Neural cell (in vitro differentiated cells): Measurements from ENCODE around the gene ALDH16A1. TPM values are rescaled to one million over a fixed set of nuclear protein-coding genes. Genes with fewer than 3 reads are reported as not detected.

ENCODE experiments used
- H2AFZ ChIP-seq: fragments of 200-600, 300-800 bp; sonication (generic), shearing (Covaris generic); 2 replicates; pipeline ENCODE4 v1.6.0; 2014; ENCODE audit warnings: low read depth, mild to moderate bottlenecking, antibody characterized with exemption, low read length, moderate library complexity
- H3F3A ChIP-seq: fragments of 200-600 bp; shearing (Covaris generic); 2 replicates; pipeline ENCODE4 v1.6.1; 2016; ENCODE audit warnings: mild to moderate bottlenecking, moderate library complexity, mixed read lengths, antibody characterized with exemption, low read length; ENCODE audit not compliant: insufficient read depth, poor library complexity, severe bottlenecking
- H3K27ac ChIP-seq: fragments of 200-600, 300-800 bp; sonication (generic), shearing (Covaris generic); 2 replicates; pipeline ENCODE4 v1.5.1; 2014; ENCODE audit warnings: mild to moderate bottlenecking, low read length, moderate library complexity
- H3K27me3 ChIP-seq: fragments of 300-800, 200-600 bp; sonication (generic), shearing (Covaris generic); 2 replicates; pipeline ENCODE4 v1.6.0; 2014; ENCODE audit warnings: mild to moderate bottlenecking, low read depth, low read length, moderate library complexity; ENCODE audit not compliant: insufficient read depth
- H3K36me3 ChIP-seq: fragments of 300-800, 200-600 bp; sonication (generic), shearing (Covaris generic); 2 replicates; pipeline ENCODE4 v1.5.1; 2014; ENCODE audit warnings: mild to moderate bottlenecking, antibody characterized with exemption, low read length, moderate library complexity; ENCODE audit not compliant: insufficient read depth
- H3K4me2 ChIP-seq: fragments of 300-800, 200-600 bp; sonication (generic), shearing (Covaris generic); 2 replicates; pipeline ENCODE4 v1.6.0; 2014; ENCODE audit warnings: mild to moderate bottlenecking, low read length
- H3K4me3 ChIP-seq: fragments of 300-800, 200-600 bp; sonication (generic), shearing (Covaris generic); 2 replicates; pipeline ENCODE4 v1.5.1; 2014; ENCODE audit warnings: mild to moderate bottlenecking, low read length, moderate library complexity
- H3K79me2 ChIP-seq: fragments of 200-600 bp; shearing (Covaris generic); replicated peaks from 2 replicates; pipeline ENCODE4 v1.6.0; 2014; ENCODE audit warnings: mild to moderate bottlenecking, low read length, moderate library complexity; ENCODE audit not compliant: insufficient read depth
- H3K9ac ChIP-seq: fragments of 300-800, 200-600 bp; sonication (generic), shearing (Covaris generic); 2 replicates; pipeline ENCODE4 v1.6.1; 2016; ENCODE audit warnings: mild to moderate bottlenecking, low read length, mixed read lengths
- H3K9me2 ChIP-seq: fragments of 200-600 bp; shearing (Covaris generic); 2 replicates; pipeline ENCODE4 v1.6.1; 2016; ENCODE audit warnings: mild to moderate bottlenecking, low read length, mixed read lengths; ENCODE audit not compliant: insufficient read depth
- H3K9me3 ChIP-seq: fragments of 200-600, 300-800 bp; sonication (generic), shearing (Covaris generic); 2 replicates; pipeline ENCODE4 v1.6.1; 2016; ENCODE audit warnings: mild to moderate bottlenecking, mixed run types, low read length, moderate library complexity, mixed read lengths
- H4K20me1 ChIP-seq: fragments of 200-600 bp; shearing (Covaris generic); 2 replicates; pipeline ENCODE4 v1.6.1; 2016; ENCODE audit warnings: mild to moderate bottlenecking, mixed run types; ENCODE audit not compliant: insufficient read depth
- EP300 ChIP-seq: fragments of 450-650 bp; conservative IDR thresholded peaks from 2 replicates; pipeline ENCODE4 v1.6.1; 2014; ENCODE audit warnings: antibody characterized with exemption, mild to moderate bottlenecking, moderate library complexity; ENCODE audit not compliant: poor library complexity, severe bottlenecking
- EZH2 ChIP-seq: fragments of 200-600, 300-800 bp; shearing (Covaris generic), sonication (generic); IDR thresholded peaks from 2 replicates; pipeline ENCODE4 v1.6.1; 2014; ENCODE audit warnings: antibody characterized with exemption, low read length, borderline replicate concordance, mild to moderate bottlenecking; ENCODE audit not compliant: insufficient read depth, poor library complexity, severe bottlenecking
- MXI1 ChIP-seq: fragments of 450-650 bp; conservative IDR thresholded peaks from 2 replicates; pipeline ENCODE4 v1.6.1; 2014; ENCODE audit warnings: antibody characterized with exemption, mild to moderate bottlenecking; ENCODE audit not compliant: poor library complexity, severe bottlenecking
- POLR2AphosphoS5 ChIP-seq: IDR thresholded peaks from 2 replicates; pipeline ENCODE4 v1.6.1; 2012
- RAD21 ChIP-seq: fragments of 450-650 bp; conservative IDR thresholded peaks from 2 replicates; pipeline ENCODE4 v1.6.1; 2014; ENCODE audit warnings: antibody characterized with exemption, mild to moderate bottlenecking, moderate library complexity
- SMC3 ChIP-seq: fragments of 450-650 bp; conservative IDR thresholded peaks from 2 replicates; pipeline ENCODE4 v1.6.1; 2014; ENCODE audit warnings: antibody characterized with exemption, mild to moderate bottlenecking, moderate library complexity; ENCODE audit not compliant: poor library complexity
- TAF1 ChIP-seq: IDR thresholded peaks from 2 replicates; pipeline ENCODE4 v1.6.1; 2012; ENCODE audit warnings: low read depth
- polyA plus RNA-seq: library from polyadenylated mRNA; depleted of rRNA; stranded (reverse); fragments of >200 nt; gene quantifications from 2 replicates; pipeline ENCODE4 v1.2.3, GENCODE V29; 2014
- TF ChIP-seq, protein P1 (sequence below): fragments of 450-650 bp; IDR thresholded peaks from 2 replicates; pipeline ENCODE4 v1.5.1; 2014; ENCODE audit warnings: antibody characterized with exemption, mild to moderate bottlenecking, moderate library complexity; ENCODE audit not compliant: poor library complexity, severe bottlenecking
- TF ChIP-seq, protein P2 (sequence below): IDR thresholded peaks from 2 replicates; pipeline ENCODE4 v1.6.1; 2012; ENCODE audit warnings: borderline replicate concordance

The ALDH16A1 gene
- polyA plus RNA-seq, 1 donor from 2014 or later: 13.5 TPM

DNA sequence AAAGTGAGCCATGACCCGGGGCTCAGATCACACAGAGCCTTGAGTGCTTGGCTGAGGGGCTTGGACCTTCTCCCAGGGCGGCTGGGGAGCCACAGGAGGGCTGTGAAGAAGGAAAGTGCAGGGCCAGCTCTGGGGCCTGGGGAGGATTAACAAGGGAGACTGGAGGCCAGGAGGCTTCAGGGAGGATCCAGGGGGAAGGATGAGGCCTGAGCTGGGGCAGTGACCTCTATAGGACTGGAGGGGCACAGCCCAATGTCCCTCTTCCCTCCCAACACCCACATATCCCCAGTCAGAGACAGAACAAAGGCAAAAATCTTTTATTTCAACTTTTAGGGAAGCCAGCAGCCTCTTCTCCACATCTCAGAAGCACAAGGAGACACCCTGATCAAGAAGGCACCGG is 7.0 kb upstream of the ALDH16A1 start:
- H2AFZ ChIP-seq: no peak overlapping the region
- H3K79me2 ChIP-seq: peaks cover 6% of the 10 kb centered on the region
- no peaks in the 10 kb centered on the region for H3K36me3 ChIP-seq
- H4K20me1 ChIP-seq: no peaks in the 10 kb centered on the region
- no peak overlapping the region for H3K4me2 ChIP-seq
- peaks cover 22% of the 10 kb centered on the region for H3K27me3 ChIP-seq
- H3K9ac ChIP-seq: no peak overlapping the region
- H3K27ac ChIP-seq: no peak overlapping the region
- no peak overlapping the region for H3K4me3 ChIP-seq
- no peaks in the 10 kb centered on the region for H3K9me2 ChIP-seq
- H3K9me3 ChIP-seq: no peaks in the 10 kb centered on the region
- no peaks in the 10 kb centered on the region for H3F3A ChIP-seq
- TF ChIP-seq, protein P1, sequence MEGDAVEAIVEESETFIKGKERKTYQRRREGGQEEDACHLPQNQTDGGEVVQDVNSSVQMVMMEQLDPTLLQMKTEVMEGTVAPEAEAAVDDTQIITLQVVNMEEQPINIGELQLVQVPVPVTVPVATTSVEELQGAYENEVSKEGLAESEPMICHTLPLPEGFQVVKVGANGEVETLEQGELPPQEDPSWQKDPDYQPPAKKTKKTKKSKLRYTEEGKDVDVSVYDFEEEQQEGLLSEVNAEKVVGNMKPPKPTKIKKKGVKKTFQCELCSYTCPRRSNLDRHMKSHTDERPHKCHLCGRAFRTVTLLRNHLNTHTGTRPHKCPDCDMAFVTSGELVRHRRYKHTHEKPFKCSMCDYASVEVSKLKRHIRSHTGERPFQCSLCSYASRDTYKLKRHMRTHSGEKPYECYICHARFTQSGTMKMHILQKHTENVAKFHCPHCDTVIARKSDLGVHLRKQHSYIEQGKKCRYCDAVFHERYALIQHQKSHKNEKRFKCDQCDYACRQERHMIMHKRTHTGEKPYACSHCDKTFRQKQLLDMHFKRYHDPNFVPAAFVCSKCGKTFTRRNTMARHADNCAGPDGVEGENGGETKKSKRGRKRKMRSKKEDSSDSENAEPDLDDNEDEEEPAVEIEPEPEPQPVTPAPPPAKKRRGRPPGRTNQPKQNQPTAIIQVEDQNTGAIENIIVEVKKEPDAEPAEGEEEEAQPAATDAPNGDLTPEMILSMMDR: no peak
- TF ChIP-seq, protein P2, sequence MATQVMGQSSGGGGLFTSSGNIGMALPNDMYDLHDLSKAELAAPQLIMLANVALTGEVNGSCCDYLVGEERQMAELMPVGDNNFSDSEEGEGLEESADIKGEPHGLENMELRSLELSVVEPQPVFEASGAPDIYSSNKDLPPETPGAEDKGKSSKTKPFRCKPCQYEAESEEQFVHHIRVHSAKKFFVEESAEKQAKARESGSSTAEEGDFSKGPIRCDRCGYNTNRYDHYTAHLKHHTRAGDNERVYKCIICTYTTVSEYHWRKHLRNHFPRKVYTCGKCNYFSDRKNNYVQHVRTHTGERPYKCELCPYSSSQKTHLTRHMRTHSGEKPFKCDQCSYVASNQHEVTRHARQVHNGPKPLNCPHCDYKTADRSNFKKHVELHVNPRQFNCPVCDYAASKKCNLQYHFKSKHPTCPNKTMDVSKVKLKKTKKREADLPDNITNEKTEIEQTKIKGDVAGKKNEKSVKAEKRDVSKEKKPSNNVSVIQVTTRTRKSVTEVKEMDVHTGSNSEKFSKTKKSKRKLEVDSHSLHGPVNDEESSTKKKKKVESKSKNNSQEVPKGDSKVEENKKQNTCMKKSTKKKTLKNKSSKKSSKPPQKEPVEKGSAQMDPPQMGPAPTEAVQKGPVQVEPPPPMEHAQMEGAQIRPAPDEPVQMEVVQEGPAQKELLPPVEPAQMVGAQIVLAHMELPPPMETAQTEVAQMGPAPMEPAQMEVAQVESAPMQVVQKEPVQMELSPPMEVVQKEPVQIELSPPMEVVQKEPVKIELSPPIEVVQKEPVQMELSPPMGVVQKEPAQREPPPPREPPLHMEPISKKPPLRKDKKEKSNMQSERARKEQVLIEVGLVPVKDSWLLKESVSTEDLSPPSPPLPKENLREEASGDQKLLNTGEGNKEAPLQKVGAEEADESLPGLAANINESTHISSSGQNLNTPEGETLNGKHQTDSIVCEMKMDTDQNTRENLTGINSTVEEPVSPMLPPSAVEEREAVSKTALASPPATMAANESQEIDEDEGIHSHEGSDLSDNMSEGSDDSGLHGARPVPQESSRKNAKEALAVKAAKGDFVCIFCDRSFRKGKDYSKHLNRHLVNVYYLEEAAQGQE: no peak
- no peak for TF ChIP-seq TAF1

DNA sequence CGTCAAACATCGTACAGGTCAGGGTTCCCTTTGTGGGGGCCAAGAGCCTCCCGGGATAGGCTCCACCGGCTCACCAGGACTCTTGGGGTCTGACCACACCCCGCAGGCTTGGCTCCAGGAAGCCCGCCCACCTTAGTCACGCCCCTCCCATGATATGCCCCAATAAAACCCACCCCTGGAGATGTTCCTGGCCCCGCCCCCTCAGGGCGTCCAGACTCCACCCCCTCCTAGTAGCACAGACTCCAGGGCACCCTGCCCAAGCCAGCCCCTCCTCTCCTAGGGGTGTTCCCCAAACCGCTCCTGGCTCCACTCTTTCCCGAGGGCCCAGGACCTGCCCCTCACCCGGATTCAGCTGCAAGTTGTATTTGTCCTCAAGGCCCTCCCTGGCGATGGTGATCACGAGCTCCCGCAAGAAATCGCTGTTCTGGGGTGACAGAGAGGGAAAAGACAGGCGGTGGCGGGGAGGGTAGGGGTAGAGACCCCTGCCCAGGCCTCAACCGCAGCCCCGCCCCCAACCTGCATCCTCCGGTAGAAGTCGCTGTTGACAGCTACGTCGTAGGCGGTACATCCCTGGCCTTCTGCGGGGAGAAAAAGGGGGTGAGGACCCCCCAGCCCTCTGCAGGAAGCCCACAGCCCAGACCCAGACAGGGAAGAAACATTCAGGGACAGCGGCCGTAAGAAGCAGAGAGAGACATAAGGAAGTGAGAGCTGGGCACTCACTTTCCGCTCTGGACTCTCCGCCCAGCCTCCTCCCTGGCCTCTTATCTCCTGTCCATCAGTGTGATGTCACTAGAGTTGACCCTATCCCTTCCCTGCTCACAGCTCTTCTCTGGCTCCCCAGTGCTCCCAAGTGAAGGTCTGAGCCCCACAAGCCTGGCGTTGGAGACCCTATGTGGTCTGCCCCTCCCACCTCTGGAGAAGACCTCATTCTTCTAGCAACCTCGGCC is 5.3 kb upstream of the ALDH16A1 start:
- Histone ChIP-seq H3K4me2 (no peak overlapping the region), H3F3A (peaks cover 5% of the 10 kb centered on the region), H3K36me3 (no peaks in the 10 kb centered on the region), H3K9ac (no peak overlapping the region), H3K9me2 (no peaks in the 10 kb centered on the region), H3K79me2 (peaks cover 6% of the 10 kb centered on the region), H3K27me3 (peaks cover 5% of the 10 kb centered on the region), H3K9me3 (no peaks in the 10 kb centered on the region), H3K27ac (no peak overlapping the region), H2AFZ (no peak overlapping the region), H4K20me1 (no peaks in the 10 kb centered on the region), H3K4me3 (no peak overlapping the region)
- TF ChIP-seq EP300 (no peak), MXI1 (no peak)

DNA sequence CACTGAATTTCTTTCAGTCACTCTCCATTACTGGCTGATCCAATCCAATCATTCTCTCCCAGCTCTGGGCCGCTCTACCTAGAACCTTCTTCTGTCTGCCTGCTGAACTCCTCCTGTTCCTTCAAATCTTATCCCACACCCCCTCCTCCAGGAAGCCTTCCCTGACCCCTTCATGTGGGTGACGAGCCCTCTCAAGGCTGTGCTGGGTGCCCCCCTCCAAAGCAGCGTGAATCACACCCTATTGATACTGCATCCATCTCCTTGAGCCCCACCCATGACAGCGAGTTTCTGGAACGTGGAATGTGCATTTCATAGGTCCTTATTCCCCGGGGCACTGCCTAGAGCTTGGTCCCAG is 4.6 kb upstream of the ALDH16A1 start:
- Histone ChIP-seq H3K4me3 (no peak overlapping the region), H4K20me1 (no peaks in the 10 kb centered on the region), H2AFZ (no peak overlapping the region), H3K79me2 (peaks cover 6% of the 10 kb centered on the region), H3F3A (peaks cover 5% of the 10 kb centered on the region), H3K4me2 (no peak overlapping the region), H3K27me3 (no peaks in the 10 kb centered on the region), H3K36me3 (no peaks in the 10 kb centered on the region), H3K9ac (no peak overlapping the region), H3K27ac (no peak overlapping the region), H3K9me3 (no peaks in the 10 kb centered on the region), H3K9me2 (no peaks in the 10 kb centered on the region)
- TF ChIP-seq, protein P1: no peak
- TF ChIP-seq MXI1: no peak
- no peak for TF ChIP-seq EZH2
- TF ChIP-seq TAF1: no peak
- no peak for TF ChIP-seq RAD21
- TF ChIP-seq SMC3: no peak
- no peak for TF ChIP-seq POLR2AphosphoS5
- TF ChIP-seq, protein P2: no peak
- TF ChIP-seq EP300: no peak
